GM18907 (cell line): ENCODE results near the gene PIP4K2B.

Experiments
- ATAC-seq: cut with Tn5 transposase; IDR thresholded peaks from one replicate; pipeline ENCODE4 v1.9.1; 2021; ENCODE audit warnings: mild to moderate bottlenecking, moderate library complexity; ENCODE audit not compliant: unreplicated experiment

PIP4K2B gene

DNA sequence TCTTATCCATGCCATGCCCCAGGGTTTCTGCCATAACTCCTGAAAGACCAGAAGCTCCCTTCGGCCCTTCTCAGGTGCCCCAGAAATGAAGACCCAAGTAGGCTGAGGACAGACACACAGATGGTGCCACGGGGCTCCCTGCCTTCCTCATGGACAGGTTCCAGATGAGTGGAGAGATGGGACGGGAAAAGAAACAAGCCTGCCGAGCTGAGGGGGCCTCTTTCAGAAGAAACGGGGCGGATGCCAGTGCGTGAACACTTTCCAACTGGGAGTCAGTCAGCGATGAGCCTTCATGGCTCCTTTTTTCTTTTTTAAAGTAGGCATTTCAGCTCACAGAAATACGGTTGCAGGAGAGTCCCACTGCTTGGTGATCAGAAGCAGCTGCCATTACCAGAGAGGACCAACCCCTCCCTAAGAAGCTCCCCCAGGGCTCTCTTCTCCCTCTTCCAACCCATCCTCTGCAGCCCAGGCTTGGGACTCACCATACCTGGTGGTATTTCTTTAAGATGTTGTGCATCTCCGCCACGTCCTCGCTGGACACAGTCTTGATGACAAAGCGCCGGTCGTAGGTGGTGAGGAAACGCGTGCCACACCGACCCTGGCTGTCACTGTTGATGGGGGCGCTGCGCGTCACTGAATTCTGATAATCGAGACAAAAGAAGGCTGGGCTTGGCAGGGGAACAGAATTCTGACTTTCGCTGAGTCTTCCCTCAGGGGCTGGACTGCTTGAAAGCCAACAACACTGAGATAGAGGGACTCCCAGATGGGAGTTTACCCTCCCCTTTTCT, 19.2 kb downstream of the PIP4K2B start:
- no peak for ATAC-seq

DNA sequence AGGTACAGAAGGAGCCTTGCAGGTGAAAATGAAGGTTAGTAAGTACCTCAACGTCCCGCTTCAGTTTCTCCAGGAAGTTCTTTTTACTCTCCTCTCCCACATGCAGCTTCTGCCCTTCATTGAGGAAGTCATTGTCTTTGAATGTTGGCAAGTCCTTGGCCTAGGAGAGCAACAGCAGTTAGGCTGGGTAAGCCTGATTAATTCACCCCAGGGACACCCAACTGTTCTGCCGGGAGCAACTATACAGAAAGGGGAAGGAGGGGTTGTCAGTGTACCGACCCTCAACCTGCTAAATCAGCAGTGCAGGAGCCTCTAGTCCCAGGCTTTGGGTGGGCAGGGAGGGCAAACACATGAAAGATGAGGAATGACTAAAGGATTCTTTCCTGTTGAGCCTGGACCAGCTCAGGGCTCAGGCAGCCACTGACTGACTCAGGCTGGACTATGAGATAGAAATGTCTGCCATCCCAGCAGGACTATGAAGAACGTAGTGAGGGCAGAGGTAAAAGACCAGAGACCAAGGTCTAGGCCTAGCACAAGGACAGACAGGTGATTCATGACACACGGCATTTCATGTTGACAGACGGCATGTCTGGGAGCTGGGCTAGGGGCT, 21.6 kb downstream of the PIP4K2B start:
- no peak for ATAC-seq

DNA sequence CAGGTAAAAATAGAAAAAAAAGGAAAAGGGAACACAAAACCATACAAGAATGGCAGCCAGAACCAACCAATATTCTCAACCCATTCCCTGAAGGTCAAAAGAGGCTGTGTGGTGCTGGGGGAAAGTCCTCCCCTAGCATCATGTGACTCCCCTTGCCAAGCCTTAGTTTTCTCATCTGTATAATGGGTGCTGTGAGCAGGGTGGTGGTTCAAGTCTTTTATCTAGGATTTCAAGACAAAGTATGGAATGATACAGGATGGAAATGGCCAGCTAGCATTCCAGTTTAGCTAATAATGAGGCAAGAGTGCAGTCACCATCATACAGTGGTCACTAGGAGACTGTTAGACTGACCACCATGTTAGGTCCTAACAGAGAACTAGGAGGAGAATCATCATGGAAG, 26.1 kb downstream of the PIP4K2B start:
- ATAC-seq = no peak

DNA sequence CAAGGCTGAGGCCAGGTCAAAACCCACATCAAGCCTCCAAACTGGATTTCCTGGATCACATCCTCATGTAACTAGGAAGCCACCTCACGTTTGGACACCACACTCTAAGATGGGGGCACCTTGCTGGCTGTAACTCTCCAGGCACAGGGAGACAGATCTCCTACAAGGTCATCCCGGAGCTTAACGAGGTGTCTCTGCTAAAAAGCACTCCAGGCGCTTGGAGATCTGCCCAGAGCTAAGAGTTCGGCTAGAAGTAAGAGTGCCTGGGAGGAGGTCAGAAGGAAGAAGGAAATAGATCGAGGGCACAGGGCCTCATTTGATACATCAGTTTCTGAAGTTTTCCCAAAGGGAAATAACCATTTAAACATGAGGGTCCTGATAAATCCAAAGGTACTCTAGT, 30.9 kb downstream of the PIP4K2B start:
- no peak for ATAC-seq

DNA sequence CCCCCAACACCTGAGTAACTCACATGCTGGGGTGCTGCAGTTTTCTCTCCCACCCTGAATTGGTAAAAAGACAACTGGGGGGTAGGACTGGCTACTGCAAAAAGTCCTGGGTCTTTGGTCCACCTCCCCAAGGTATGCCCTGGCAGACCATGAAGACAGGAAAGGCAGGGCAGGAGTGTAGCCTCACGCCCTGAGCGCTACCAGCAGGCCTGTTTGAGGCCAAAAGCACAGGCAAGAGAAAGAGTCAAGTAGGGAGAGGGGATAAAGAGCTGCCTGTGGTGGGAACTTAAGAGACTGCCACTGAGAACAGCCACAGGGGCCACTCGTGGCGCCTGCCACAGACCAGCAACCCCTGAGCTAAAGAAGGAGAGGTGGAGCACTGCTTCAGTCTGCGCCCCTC, 33.0 kb downstream of the PIP4K2B start:
- no peak for ATAC-seq

DNA sequence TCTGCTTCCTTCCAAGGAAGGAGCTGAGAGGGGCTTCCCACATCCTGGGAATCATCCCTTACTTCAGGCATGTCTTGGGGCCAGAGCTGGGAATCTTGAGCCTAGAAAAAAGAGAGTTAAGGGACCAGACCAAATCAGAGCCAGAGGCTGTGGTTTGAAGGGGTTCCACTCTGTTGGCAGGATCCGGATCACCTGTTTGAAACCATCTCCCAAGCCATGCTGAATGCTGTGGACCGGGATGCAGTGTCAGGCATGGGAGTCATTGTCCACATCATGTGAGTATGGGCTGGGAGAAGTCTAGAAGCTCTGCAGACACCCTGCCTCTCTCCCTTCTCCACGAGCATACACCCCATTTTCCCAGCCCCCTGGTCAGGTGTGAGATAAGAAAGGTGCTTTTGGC, 37.1 kb downstream of the PIP4K2B start:
- ATAC-seq = no peak

DNA sequence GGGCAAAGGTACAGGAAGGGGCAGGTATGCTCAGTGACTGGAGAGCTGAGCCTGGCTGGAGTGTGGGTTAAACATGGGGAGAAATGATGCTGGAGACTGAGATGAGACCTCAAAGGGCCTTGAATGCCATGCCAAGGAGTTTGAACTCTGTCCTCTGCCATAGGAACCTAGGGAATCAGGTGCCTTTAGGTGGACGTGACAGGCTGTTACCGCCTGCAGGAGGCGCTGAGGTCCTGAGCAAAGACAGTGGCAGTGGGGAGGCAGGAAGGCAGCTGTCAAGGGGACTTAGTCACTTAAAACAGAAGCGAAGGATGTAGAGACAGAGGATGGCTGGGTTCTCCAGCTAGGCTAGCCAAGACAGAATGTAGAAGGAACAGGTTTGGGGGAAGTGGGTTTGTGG, 37.7 kb downstream of the PIP4K2B start:
- ATAC-seq = no peak

DNA sequence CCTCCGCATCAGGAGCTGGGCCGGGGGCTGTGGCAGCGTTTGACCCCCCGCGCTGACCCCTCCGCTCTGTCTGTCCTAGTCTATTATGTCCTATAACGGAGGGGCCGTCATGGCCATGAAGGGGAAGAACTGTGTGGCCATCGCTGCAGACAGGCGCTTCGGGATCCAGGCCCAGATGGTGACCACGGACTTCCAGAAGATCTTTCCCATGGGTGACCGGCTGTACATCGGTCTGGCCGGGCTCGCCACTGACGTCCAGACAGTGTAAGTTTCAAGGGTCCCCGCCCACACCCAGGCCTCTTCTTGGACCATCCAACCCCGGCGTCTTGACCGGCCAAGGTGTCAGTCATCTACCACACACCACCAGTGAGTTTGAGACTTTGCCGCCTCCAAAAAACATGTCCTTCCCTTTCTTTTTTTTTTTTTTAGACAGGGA, 46.3 kb downstream of the PIP4K2B start:
- no peak for ATAC-seq

DNA sequence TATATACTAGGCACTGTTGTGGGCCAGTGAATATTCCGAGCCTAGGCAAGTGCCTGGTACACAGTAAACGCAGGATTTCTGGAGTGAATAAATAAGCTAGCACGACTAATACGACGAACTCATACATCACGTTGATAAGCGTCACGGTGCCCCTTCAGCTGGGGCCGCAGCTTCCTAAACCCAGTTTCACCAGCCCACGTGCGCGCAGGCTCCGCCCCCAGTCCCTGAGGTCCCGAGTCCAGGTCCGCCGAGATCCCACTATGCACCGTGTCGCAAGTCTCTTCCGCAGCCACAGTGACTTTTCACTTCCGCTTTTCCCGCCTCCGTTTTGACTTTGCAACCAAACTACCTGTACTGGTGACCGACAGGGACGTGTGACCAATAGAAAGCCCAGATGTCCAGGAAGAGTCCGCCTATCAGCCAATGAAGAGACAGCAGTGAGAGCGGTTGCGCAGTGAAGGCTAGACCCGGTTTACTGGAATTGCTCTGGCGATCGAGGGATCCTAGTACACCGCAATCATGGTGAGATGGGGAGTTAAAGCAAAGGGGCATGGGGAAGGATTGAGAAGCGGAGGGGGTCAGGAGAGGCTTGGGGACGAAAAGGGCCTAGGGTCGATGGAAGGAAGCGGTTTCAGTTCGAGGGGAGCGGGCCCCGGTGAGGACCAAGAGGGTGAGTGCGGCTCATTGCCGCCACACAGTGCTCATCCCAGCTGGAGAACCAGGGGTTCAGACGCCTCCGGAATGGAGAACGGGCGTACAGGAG, 46.9 kb downstream of the PIP4K2B start, which contains the start of gene PSMB3:
PSMB3 (plus strand) TSS at position 434 of the 763 bp plus-strand sequence; CDS start at position 520, 86 bp downstream.
- ATAC-seq = peak; percentile 83

DNA sequence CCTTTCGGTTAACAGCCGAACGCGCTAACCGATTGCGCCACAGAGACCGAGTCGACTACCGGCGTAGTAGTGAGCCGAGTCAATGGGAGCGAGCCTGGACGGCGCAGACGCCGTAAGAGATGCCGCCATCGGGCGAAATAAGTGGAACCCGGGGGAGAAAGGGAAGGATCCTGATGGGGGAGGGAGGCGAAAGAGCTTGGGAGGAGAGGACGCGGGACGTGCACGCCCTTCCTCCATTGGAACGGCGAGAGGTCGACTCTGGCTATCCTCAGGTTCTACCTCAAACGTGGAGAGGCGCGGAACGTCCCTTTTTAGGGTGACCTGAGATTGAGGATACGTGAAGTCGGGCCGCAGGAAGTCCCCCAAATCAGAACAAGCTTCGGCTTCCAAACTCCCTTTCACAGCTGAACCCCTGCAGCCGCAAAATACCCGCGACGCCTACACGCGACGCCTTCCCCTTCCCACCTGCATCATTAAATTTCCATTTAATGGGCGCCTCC, 47.5 kb downstream of the PIP4K2B start:
- peak; percentile 25 for ATAC-seq

DNA sequence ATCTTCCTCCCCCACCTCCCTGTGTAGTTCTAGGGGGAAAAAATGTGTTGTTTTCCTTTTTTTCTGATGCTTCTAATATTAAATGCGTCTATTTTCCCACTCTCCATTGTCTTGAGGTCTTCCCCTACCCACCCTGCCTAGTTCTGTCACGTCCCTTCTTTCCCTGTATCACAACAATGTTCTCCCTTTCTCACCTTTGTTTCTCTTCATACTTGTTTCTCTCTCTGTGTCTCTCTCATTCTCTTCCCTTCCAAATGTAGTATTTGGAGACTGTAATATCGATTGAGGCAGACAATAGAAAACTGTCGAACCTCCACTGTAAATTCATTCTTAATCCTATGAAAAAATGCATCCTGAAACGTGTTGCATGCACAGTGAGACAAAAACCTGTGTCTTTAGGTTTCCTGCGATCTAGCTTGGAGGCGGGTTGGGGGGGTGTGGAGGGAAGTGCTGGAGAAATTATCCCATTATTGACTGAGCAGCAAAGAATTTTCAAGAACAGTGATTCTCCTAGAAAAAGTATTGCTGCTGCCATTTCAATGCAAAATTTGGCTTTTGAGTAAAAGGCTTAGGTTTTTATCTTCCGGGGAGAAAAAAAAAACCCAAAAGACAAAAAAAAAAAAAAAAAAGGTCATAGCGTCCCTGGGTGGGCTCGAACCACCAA, 48.1 kb downstream of the PIP4K2B start:
- ATAC-seq = no peak

DNA sequence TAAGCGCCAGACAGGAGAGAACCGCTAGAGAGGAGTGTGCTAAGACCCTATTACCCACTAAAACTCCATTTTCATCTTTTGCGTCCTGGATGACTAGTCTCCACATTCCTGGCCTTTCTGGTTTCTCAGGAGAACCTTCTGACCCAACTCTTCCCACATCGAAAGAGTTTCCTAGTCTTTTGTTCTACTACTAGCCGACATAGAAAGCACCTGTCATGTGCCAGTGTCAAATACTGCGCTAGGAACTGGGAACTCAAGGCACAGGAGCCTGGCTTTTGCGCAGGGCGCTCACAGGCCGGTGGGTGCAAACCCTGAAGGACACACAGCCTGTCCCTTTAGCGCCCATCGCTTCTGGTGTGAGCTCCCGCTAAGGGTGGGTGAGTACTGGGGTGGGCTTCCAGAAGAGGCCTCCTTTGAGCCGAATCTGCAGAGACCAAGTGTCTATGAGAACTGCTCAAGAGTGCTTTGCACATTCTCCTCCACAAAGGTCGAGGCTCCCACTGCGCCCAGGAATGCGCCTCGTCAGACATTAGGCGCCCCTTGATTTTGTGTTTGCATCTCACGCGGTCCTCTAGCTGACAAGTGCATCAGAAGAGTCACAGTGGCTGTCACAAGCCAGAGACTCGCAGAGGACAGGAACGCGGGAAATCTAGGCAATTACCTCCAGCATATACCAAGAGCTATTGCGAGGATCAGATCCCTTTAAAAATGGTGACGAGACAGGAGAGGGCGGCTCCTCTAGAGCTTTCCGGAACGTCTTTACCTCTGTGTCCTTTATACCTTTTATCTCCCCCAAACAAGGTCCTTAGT, 48.8 kb downstream of the PIP4K2B start:
- ATAC-seq = no peak

DNA sequence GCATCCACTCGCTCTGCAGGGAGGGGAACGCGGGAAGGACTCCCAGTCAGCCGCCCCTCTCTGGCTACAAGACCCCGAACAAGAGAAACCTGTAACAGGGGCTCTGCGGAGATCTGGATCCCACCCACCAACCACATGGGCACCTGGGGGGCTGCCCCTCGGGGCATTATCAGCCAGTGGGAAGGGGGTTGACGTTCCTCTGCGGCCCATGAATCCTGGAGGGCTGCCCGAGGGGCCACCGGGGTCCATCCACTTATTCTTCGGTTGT, 49.4 kb downstream of the PIP4K2B start:
- ATAC-seq = no peak

DNA sequence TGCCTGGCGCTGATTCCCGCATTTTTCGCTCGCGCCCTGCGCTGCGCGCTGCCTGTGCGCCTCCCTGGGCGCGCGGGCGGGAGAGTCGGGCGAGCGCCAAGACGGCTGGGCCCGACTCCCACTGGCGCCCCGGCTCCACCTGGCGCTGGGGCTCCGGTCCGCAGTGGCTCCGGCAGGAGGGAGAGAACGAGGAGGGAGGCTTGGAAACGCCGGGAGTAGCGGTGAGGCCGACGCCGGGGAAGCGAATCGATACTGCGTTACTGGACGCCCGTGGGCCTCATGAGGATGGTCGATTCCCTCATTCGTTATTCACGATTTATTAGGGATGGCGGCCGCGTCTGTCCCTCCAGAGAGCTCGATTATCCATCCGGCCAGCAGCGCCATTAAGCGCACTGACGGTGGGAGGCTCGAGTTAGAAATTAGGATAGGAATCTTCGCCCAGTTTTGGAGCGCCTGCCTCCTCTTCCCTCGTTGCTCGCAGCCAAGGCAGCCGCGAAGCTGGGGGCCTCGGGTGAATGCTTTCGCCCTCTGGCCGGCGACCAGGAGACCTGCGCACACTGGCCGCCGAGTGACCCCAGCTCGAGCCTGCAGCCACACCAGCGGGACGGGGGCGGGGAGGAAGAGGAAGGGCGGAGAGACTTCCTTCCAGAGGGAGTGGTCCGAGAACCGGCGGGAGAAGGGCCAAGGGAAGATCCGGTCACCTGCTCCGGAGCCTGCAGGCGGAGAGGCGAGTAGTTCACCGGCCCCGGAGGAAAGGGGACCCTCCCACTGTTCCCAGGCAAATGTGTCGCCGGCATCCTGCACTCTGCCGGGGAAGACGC, 49.9 kb downstream of the PIP4K2B start:
- ATAC-seq = no peak

DNA sequence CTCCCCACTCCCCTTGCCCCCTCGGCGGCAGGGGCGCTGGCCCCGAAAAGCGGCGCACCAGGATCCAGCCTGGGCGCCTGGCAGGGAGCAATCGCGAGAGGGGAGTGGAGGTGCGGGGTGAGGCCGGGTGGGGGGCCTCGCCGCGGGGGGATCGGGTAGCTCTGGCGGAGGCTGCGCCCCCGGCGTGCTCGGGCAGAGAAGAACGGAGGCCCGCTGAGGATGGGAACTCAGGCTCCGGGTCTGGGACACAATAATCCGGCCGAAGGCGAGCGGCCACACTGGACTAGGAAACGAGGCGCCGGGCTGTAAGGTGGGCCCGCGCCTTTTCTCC, 50.5 kb downstream of the PIP4K2B start:
- ATAC-seq = no peak

DNA sequence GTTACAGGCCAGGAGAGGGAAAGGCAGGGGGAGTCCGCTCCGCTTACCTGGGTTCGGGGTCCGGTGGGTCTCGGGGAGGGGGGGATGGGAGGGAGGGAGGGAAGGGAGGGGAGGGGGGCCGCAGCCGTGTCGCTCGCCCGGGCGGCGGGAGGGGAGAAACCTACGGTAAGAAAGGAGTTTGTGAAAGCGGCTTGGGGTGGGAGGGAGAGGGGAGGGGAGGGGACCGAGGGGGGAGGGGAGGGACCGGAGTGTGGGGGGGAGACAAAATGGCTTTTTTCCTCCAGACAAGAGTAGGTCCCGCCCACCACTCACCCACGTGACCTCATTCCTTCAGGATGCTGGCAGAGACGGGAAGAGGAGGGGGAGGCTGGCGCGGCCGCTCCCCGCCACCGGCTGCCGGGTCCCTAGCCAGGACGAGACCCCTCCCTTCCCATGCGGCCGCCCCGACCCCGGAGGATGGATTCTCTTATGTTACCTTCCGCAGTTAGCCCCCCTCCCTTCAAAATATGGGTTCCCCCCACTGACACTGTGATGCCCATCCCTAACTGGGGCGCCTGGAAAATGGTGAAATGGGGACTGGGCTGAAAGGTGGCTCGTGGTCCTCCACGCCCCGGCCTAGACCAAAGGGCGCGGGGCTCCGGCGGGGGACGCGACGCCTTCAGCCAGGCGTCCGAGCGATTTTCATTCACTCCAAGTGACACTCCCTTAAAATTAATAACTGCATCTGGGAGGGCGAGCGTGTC, 51.0 kb downstream of the PIP4K2B start, which contains the start of gene PCGF2:
PCGF2 (minus strand) TSS at position 188 of the 743 bp plus-strand sequence. CDS start 7,934 bp downstream, outside the sequence.
- ATAC-seq = no peak

DNA sequence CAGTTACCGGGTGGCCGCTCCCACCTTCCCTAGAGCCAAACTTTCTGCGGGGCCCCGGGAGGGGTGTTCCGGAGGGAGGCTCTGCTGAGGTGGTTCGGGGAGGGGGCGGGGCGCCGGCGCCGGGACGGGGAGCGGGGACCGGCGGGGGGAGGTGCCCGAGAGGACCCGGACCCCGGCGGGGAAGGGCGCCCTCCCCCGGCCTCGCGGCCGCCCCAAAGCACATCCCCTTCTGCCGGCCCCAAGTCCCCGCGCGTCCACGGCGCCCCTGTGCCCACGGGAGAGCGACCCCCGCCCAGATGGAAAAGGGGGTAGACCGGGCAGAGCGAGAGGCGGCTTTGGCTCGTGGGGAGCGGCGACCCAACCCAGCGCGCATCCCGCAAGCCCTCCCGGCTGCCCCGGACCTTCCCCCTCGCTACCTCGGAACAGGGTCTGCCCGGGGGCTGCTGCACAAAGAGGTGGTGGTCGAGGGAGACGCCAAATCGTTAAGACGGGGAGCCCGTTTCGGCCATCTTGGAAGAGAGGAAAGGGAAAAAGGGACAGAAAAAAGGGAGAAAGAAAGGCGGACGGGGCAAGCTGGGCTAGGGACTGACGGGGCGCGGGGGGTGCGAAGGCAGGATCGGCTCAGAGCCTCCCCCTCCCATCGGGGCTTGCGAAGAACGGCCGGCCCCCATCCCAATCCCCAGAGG, 51.8 kb downstream of the PIP4K2B start:
- ATAC-seq = no peak

DNA sequence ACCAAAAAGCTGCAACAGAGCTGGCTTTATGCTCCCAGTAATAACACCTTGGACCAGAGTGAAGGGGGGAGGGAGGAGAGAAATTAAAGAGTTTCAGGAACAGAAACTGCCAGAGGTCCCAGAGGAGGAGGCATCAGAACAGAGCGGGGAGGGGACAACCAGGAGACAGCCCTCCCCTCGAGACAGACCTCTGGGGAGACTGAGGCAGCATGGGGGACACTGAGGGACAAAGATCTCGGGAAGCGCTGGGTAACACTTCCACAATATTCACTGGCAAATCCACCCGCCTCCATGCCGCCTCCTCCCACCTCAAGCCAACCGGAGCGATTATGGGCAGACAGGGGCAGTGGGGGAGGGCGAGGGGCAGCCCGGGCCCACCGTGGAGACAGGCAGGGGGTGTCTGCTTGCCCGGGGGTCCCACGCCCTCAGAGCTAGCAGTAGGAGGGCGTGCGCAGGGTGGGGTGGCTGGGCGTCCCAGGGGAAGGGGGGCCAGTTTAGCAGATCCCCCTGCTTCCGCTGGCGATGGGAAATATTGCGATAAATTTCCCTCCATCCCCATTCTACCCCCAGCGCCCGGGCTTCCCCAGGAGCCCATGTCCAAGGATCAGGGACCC, 52.4 kb downstream of the PIP4K2B start:
- ATAC-seq = no peak
